Heart left ventricle (tissue), 16 donors: ENCODE measurements around the gene SPAG7. TPM values are rescaled to one million over a fixed set of nuclear protein-coding genes. Genes with fewer than 3 reads are reported as not detected.

Source experiments
- ATAC-seq, 4 donors: fragments of 200-7000 bp; cut with Tn5 transposase; one replicate each; pipeline ENCODE4 v1.9.1; 2020 to 2022; ENCODE audit warnings: moderate library complexity in 4 of 4, mild to moderate bottlenecking in 3 of 4, moderate number of reproducible peaks in 1 of 4
- DNase-seq, 5 donors: peaks; one replicate each; pipeline ENCODE4 v3.0.0-alpha.2; 2020
- H3K27ac ChIP-seq, 12 donors: fragments of 200-600 bp; sonication (generic) in 4 of 12; one replicate each; pipeline versions ENCODE4 v1.5.0 to v1.8.0; 2016 to 2022; ENCODE audit warnings: mild to moderate bottlenecking in 2 of 12
- H3K27me3 ChIP-seq, 9 donors: fragments of 200-600 bp; sonication (generic) in 2 of 9; one replicate each; pipeline versions ENCODE4 v1.5.1 to v1.8.0; 2016 to 2022; ENCODE audit warnings: mild to moderate bottlenecking in 3 of 9
- H3K36me3 ChIP-seq, 9 donors: fragments of 200-600 bp; sonication (generic) in 2 of 9; one replicate each; pipeline versions ENCODE4 v1.5.0 to v1.8.0; 2018 to 2022; ENCODE audit warnings: mild to moderate bottlenecking in 2 of 9
- H3K4me1 ChIP-seq, 12 donors: fragments of 200-600 bp; sonication (generic) in 4 of 12; one replicate each; pipeline versions ENCODE4 v1.5.0 to v1.8.0; 2016 to 2022; ENCODE audit warnings: mild to moderate bottlenecking in 3 of 12
- H3K4me3 ChIP-seq, 12 donors: fragments of 200-600 bp; sonication (generic) in 4 of 12; one replicate each; pipeline versions ENCODE4 v1.5.0 to v1.8.0; 2017 to 2022; ENCODE audit warnings: mild to moderate bottlenecking in 9 of 12, moderate library complexity in 4 of 12
- H3K9me3 ChIP-seq, 12 donors: fragments of 200-600 bp; sonication (generic) in 4 of 12; one replicate each; pipeline versions ENCODE4 v1.5.0 to v1.8.0; 2016 to 2022; ENCODE audit warnings: mild to moderate bottlenecking in 1 of 12
- POLR2A ChIP-seq, 2 donors: fragments of 450-650 bp; IDR thresholded peaks; one replicate each; pipeline ENCODE4 v1.6.1; 2017; ENCODE audit warnings: antibody characterized with exemption in 2 of 2, mild to moderate bottlenecking in 2 of 2, moderate library complexity in 2 of 2
- WGBS, 4 donors: extraction: QIAGEN DNeasy Blood & Tissue Kit in 2 of 4; methylation state at CpG; one replicate each; pipeline versions ENCODE4 v1.1.5 to v1.1.7; 2013 to 2018; 5-methylcytosine and 5-hydroxymethylcytosine counted together
- intact Hi-C, 10 donors: fragments of 100-400 bp; cut with DNase I; formaldehyde crosslinking; loops; one replicate each; pipeline versions ENCODE4 v1.11.1 to v1.14.2; 2022
- polyA plus RNA-seq, 2 donors: library from polyadenylated mRNA; stranded (reverse); fragments of 200-250 nt; gene quantifications; one replicate each; pipeline ENCODE4 v1.2.3, GENCODE V29; 2013
- total RNA-seq, 9 donors: library from RNA; depleted of rRNA in 2 of 9; stranded (reverse); fragments of >200 nt in 2 of 9; fragmentation: NEBNext Ultra II Directional in 3 of 9; extraction: Animal tissue kit (Norgen Biotek cat#: 25700) in 3 of 9; gene quantifications; one replicate each; pipeline versions ENCODE4 v1.1.0 to v1.2.4, GENCODE V29; 2016 to 2023
- TF ChIP-seq, protein P1 (sequence below), 12 donors: fragments of 200-600 bp; sonication (generic) in 4 of 12; IDR thresholded peaks; one replicate each; pipeline versions ENCODE4 v1.5.0 to v1.8.0; 2018 to 2022; ENCODE audit warnings: antibody characterized with exemption in 12 of 12, mild to moderate bottlenecking in 5 of 12
- donor health status: ischemic (EF 13 %, LVEDD 7.1; RV severe dilation, severe dysfunction).
- donor health status: healthy with polysubstance abuse.
- donor health status: DM: no; HTN: yes; CAD: no.
- donor health status: DM: no; HTN: no; CAD: no.
- donor health status: ischemic (EF 25% LVEDD 6.9; RV normal size, moderate dysfunction).
- donor health status: ischemic (EF 25% LVEDD 5.7; RV mildly dilated, moderate dysfunction).
- donor health status: healthy.
- donor health status: DM: yes; HTN: yes; CAD: no.
- donor health status: ischemic (EF 35%, LVEDD 5.7; RV mildly dilated, moderate dysfunction).
- donor health status: nonischemic (EF 11% LVEDD 7.7; RV severe dilation, severe dysfunction).
- donor health status: DM: yes; HTN: yes; CAD: no.
- donor health status: PGD.
- donor health status: ischemic (EF 29% LVEDD 5.4; RV normal size, mild dysfunction).
- donor health status: nonischemic (EF 23%, LVEDD 6.1; RV moderate dilation, normal function).

The SPAG7 gene
- total and polyA plus RNA-seq, 11 donors: 88.7 to 192 (median 125) TPM

DNA sequence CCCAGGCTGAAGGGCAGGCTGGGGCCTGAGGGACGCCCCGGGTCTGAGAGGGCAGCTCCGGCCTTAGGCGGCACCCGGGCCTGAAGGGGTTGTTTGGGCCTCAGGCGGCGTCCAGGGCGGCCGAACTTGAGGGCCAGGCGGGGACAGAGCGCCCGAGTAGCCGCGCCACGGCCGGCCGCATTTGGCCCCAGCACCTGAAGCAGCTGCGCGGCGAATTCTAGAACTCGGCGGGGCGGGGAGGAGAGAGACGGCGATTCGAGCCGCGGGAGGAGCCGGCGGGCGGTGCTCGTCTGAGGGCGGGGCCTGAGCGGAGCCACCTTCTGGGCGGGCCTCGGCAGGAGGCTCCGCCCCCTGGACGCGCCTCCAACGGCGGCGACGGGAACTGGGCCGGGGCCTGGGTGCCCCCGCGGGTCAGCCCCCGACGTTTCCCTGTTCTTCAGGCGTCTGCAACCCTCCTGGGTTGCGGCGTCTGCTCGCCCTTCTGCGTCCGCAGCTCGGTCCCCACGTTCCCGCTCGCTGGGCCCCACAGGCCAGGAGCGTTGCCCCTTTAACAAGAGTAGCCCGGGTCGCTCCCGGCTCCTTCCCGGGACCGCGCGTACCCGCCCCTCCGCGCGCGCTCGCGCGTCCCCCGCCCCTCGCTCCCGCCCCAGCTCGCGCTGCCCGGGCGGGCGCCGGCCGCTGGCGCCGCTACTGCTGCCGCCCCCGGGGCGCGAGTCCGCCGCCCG is 29.8 kb upstream of the SPAG7 start, which contains the start of the genes INCA1 and KIF1C:
Gene INCA1 (minus strand): TSS at position 221 of the 725 bp plus-strand sequence. CDS start 3,085 bp downstream, outside the sequence.
Gene KIF1C (plus strand): TSS at position 649 of the 725 bp plus-strand sequence. CDS start 2,297 bp downstream, outside the sequence.
- ATAC-seq: peak; percentile 63 to 90 (median 88)
- 0 to 1% (median 1%) methylated on average over 40 to 93 of the region's 93 CpGs for WGBS, 4 donors
- intact Hi-C loops: loop anchor here in 5 of 10 donors (1.0 to 5.0 kb wide), 5 partner anchors 30 to 60 kb away; partner anchors contain the start of genes RNF167 (in 4 of the 5), SLC25A11 (in 4 of the 5), SPAG7 (in 2 of the 5) and PFN1 (in 1 of the 5)
- Histone ChIP-seq H3K27me3 (no peaks in the 10 kb centered on the region), H3K4me1 (peaks cover 0 to 41% (median 31%) of the 10 kb centered on the region in 12 donors), H3K36me3 (peaks cover 0 to 18% (median 16%) of the 10 kb centered on the region in 9 donors), H3K4me3 (peak within 1 kb of the TSS; percentile 66 to 100 (median 94)), H3K27ac (peak within 1 kb of the TSS; percentile 92 to 99 (median 95)), H3K9me3 (no peaks in the 10 kb centered on the region)
- TF ChIP-seq, protein P1, sequence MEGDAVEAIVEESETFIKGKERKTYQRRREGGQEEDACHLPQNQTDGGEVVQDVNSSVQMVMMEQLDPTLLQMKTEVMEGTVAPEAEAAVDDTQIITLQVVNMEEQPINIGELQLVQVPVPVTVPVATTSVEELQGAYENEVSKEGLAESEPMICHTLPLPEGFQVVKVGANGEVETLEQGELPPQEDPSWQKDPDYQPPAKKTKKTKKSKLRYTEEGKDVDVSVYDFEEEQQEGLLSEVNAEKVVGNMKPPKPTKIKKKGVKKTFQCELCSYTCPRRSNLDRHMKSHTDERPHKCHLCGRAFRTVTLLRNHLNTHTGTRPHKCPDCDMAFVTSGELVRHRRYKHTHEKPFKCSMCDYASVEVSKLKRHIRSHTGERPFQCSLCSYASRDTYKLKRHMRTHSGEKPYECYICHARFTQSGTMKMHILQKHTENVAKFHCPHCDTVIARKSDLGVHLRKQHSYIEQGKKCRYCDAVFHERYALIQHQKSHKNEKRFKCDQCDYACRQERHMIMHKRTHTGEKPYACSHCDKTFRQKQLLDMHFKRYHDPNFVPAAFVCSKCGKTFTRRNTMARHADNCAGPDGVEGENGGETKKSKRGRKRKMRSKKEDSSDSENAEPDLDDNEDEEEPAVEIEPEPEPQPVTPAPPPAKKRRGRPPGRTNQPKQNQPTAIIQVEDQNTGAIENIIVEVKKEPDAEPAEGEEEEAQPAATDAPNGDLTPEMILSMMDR (IDR thresholded peaks at IDR 0.05): peak in 6 of 12 donors; percentile 7 to 35 (median 27)
- TF ChIP-seq POLR2A (IDR thresholded peaks at IDR 0.05): peak in 1 of 2 donors; percentile 87
- peak; percentile 95 to 98 (median 96) for DNase-seq

DNA sequence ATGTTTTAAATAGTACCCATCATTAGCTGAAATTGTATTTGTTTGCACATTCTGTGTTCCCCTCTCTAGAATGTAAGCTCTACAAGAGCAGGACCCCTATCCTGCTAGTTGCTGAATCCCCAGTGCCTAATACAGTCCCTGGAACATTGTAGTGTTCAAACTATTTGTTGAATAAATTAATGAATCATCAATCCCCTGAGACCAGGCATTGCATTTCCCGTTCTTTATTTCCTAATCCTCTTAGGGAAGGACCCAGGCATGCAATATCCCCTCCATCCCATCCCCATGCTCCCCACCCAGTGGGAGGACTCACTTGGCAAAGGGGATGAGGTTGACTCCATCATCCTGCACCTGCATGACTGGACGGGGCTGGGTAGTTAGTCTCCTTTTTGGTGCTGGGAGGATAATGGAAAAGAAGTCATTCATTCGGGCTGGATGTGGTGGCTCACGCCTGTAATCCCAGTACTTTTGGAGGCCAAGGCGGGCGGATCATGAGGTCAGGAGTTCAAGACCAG is 26.5 kb upstream of the SPAG7 start:
- no peaks in the 10 kb centered on the region for H3K27me3 ChIP-seq
- H3K36me3 ChIP-seq: no peaks in the 10 kb centered on the region
- no peak overlapping the region for H3K27ac ChIP-seq
- peaks cover 0 to 17% (median 13%) of the 10 kb centered on the region in 12 donors for H3K4me1 ChIP-seq
- whole genome bisulfite sequencing, 4 donors: 83 to 87% (median 86%) methylated on average over 6 of the region's 6 CpGs
- TF ChIP-seq, protein P1 (IDR thresholded peaks at IDR 0.05): no peak
- TF ChIP-seq POLR2A (IDR thresholded peaks at IDR 0.05): no peak
- no peaks in the 10 kb centered on the region for H3K9me3 ChIP-seq
- no peak overlapping the region for H3K4me3 ChIP-seq
- no peak for ATAC-seq
- intact Hi-C loops: no loop called here
- no peak for DNase-seq

DNA sequence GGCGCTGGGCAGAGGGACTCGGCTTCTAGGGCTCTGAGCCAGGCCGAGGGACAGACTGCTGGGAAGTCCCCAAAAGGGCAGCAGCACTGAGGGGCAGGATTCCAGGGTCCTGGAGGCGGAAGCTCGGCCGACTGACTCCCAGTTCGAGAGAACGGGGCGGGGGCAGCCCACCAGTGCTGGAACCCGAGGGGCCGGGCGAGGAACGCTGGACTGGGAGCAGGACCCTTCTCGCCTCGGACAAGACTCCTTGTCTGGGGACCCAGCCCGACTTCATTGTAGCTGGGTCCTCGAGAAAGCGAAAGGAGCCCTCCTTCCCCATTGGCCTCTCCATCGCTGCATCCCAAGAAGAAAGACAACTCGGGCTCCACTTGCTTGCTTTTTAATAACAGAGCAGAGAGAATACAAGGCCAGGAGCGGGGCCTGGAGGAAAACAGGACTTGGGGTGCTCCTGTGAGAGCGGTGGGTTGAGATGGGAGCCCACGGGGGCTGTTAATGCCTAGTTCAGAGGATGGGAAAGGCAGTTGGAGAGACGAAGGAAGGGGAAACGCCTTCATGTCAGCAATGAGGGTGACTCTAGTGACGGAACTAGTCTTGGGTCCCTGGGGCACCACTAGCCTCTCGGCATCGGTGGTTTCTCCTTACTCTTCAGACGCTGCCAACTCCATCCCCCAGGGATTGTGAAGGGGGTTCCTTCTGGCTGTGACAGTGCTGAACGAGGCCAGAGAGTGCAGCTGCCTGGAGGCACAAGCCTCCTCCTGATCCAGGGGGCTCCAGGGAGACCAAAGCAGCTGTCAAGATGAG is 20.4 kb upstream of the SPAG7 start:
- DNase-seq (peak in 3 of 5 donors; percentile 50 to 66 (median 54)), ATAC-seq (peak in 2 of 4 donors; percentile 3 to 46)
- Histone ChIP-seq H3K27me3 (no peaks in the 10 kb centered on the region), H3K9me3 (no peaks in the 10 kb centered on the region), H3K4me1 (peaks cover 0 to 27% (median 23%) of the 10 kb centered on the region in 12 donors), H3K36me3 (peaks cover 0 to 27% (median 16%) of the 10 kb centered on the region in 9 donors), H3K27ac (peak overlapping the region; percentile 77 to 97 (median 93)), H3K4me3 (peak overlapping the region; percentile 49 to 95 (median 76))
- TF ChIP-seq POLR2A (IDR thresholded peaks at IDR 0.05): peak in 1 of 2 donors; percentile 24
- TF ChIP-seq, protein P1 (IDR thresholded peaks at IDR 0.05): no peak
- WGBS, 4 donors: 2 to 6% (median 4%) methylated on average over 21 to 30 of the region's 30 CpGs
- intact Hi-C loops: loop anchor here (1.0 to 10.0 kb wide), 11 partner anchors 19 to 251 kb away; partner anchors contain the start of genes GP1BA (in 2 of the 10), CXCL16 (in 1 of the 10), PFN1 (in 1 of the 10) and SPAG7 (in 1 of the 10)
